ENCODE results near the gene MT1M. TPM values are rescaled to one million over a fixed set of nuclear protein-coding genes. Genes with fewer than 3 reads are reported as not detected.

Gene MT1M
- polyA plus RNA-seq, 3 donors = not detected

Other genes starting within 250 kb of the MT1M start
- 10 to 100 TPM; 28.3 to 68.1 (median 48.9) TPM for gene AMFR, start 207.1 kb upstream of the MT1M start, polyA plus RNA-seq
- gene NUDT21, start 181.3 kb upstream of the MT1M start, polyA plus RNA-seq = 10 to 100 TPM; 33.0 to 65.0 (median 55.9) TPM
- 10 to 100 TPM in 2 of 3 donors, 1 to 10 TPM in 1; 8.2 to 37.9 (median 23.4) TPM for gene OGFOD1, start 181.1 kb upstream of the MT1M start, polyA plus RNA-seq
- 10 to 100 TPM; 16.6 to 35.5 (median 18.8) TPM for gene BBS2, start 112.6 kb upstream of the MT1M start, polyA plus RNA-seq
- not detected for gene MT4, start 67.6 kb upstream of the MT1M start, polyA plus RNA-seq
- not detected for gene MT3, start 43.1 kb upstream of the MT1M start, polyA plus RNA-seq
- gene MT2A, start 24.1 kb upstream of the MT1M start, polyA plus RNA-seq = 100 to 1,000 TPM in 2 of 3 donors, 10 to 100 TPM in 1; 26.8 to 228 (median 126) TPM
- gene MT1E, start 6.9 kb upstream of the MT1M start, polyA plus RNA-seq = 1 to 10 TPM; 1.3 to 4.3 (median 4.0) TPM
- not detected for gene MT1A, start 6.0 kb downstream of the MT1M start, polyA plus RNA-seq
- not detected for gene MT1B, start 19.2 kb downstream of the MT1M start, polyA plus RNA-seq
- 10 to 100 TPM; 10.2 to 21.9 (median 13.6) TPM for gene MT1F, start 25.3 kb downstream of the MT1M start, polyA plus RNA-seq
- gene MT1G, start 35.4 kb downstream of the MT1M start, polyA plus RNA-seq = 1 to 10 TPM in 2 of 3 donors, not detected in 1; 1.1 to 1.4 TPM
- under 1 TPM in 1 of 3 donors, not detected in 2; 0.76 TPM for gene MT1H, start 37.2 kb downstream of the MT1M start, polyA plus RNA-seq
- 10 to 100 TPM; 34.5 to 87.9 (median 55.4) TPM for gene MT1X, start 49.8 kb downstream of the MT1M start, polyA plus RNA-seq
- 10 to 100 TPM; 46.6 to 77.7 (median 59.4) TPM for gene NUP93, start 97.5 kb downstream of the MT1M start, polyA plus RNA-seq
- gene SLC12A3, start 232.5 kb downstream of the MT1M start, polyA plus RNA-seq = under 1 TPM in 1 of 3 donors, not detected in 2; 0.03 TPM

Data from CD14-positive monocyte (primary cell).